Transverse colon (tissue), 3 donors: Measurements from ENCODE around the gene SIX1.

ENCODE experiments used
- EP300 ChIP-seq: sonication (generic); formaldehyde crosslinking; IDR thresholded peaks from one replicate; pipeline ENCODE4 v1.6.1; 2017; ENCODE audit warnings: antibody characterized with exemption, low read depth
- POLR2A ChIP-seq: fragments of 450-650 bp; IDR thresholded peaks from one replicate; pipeline ENCODE4 v1.6.1; 2016; ENCODE audit warnings: antibody characterized with exemption, mild to moderate bottlenecking, moderate library complexity
- TF ChIP-seq, protein P1 (sequence below), 5 experiments: fragments of 200-600 bp in 3 of 5; fragments of 450-650 bp in 2 of 5; sonication (generic) in 3 of 5; IDR thresholded peaks; 1 replicate in 2 of 5; 2 replicates in 3 of 5; pipeline ENCODE4 v1.5.1; 2016 to 2017; ENCODE audit warnings: antibody characterized with exemption in 5 of 5, inconsistent platforms in 3 of 5, mild to moderate bottlenecking in 2 of 5, moderate library complexity in 1 of 5

- TF ChIP-seq, protein P1, sequence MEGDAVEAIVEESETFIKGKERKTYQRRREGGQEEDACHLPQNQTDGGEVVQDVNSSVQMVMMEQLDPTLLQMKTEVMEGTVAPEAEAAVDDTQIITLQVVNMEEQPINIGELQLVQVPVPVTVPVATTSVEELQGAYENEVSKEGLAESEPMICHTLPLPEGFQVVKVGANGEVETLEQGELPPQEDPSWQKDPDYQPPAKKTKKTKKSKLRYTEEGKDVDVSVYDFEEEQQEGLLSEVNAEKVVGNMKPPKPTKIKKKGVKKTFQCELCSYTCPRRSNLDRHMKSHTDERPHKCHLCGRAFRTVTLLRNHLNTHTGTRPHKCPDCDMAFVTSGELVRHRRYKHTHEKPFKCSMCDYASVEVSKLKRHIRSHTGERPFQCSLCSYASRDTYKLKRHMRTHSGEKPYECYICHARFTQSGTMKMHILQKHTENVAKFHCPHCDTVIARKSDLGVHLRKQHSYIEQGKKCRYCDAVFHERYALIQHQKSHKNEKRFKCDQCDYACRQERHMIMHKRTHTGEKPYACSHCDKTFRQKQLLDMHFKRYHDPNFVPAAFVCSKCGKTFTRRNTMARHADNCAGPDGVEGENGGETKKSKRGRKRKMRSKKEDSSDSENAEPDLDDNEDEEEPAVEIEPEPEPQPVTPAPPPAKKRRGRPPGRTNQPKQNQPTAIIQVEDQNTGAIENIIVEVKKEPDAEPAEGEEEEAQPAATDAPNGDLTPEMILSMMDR (IDR thresholded peaks at IDR 0.05) = no peak
- TF ChIP-seq POLR2A = no peak
- no peak for TF ChIP-seq EP300
These were observed 46.0 kb upstream of the SIX1 start for GRCh38 chr14:60695327-60695726.
